A673 (cell line): Measurements from ENCODE around the gene PABPN1L. TPM values are rescaled to one million over a fixed set of nuclear protein-coding genes. Genes with fewer than 3 reads are reported as not detected.
A peak's percentile ranks its signal among the peaks of the same experiment; 100 is the strongest.

Experiments
- BruUV-seq: library from RNA; stranded (reverse); fragments of 400-500 nt; replicated peaks from 2 replicates; lab custom pipeline; 2021; lab: Mats Ljungman, UMichigan
- CTCF ChIA-PET: fragments of 300-600 bp; sonication (Branson Sonifier 250); formaldehyde crosslinking; loops from one replicate; lab custom pipeline; 2022; ENCODE audit warnings: antibody characterized with exemption; lab: Charles Lee
- POLR2A ChIA-PET: fragments of 300-600 bp; sonication (Branson Sonifier 250); formaldehyde crosslinking; loops from one replicate; lab custom pipeline; 2022; ENCODE audit warnings: antibody characterized with exemption; ENCODE audit not compliant: low non-redundant PET; lab: Charles Lee
- DNase-seq: peaks from one replicate; pipeline ENCODE4 v3.0.0-alpha.2; 2015; ENCODE audit warnings: low spot score
- H3K27ac ChIP-seq: fragments of 200-600 bp; sonication (generic); 2 replicates; pipeline ENCODE4 v1.5.1; 2016; ENCODE audit warnings: mixed run types, low read depth, mild to moderate bottlenecking, mixed read lengths, antibody characterized with exemption, low read length; ENCODE audit not compliant: poor library complexity, severe bottlenecking
- H3K27me3 ChIP-seq: fragments of 200-600 bp; sonication (generic); replicated peaks from 2 replicates; pipeline ENCODE4 v1.6.1; 2017; ENCODE audit warnings: mixed run types, low read depth, mild to moderate bottlenecking, mixed read lengths, antibody characterized with exemption, low read length; ENCODE audit not compliant: insufficient read depth, poor library complexity
- H3K36me3 ChIP-seq: fragments of 200-600 bp; sonication (generic); 2 replicates; pipeline ENCODE4 v1.6.1; 2016; ENCODE audit warnings: mixed run types, mild to moderate bottlenecking, mixed read lengths, antibody characterized with exemption, low read length; ENCODE audit not compliant: insufficient read depth, poor library complexity, severe bottlenecking
- H3K4me1 ChIP-seq: fragments of 200-600 bp; sonication (generic); 2 replicates; pipeline ENCODE4 v1.6.1; 2017; ENCODE audit warnings: mixed run types, mild to moderate bottlenecking, mixed read lengths, antibody characterized with exemption, low read length; ENCODE audit not compliant: insufficient read depth, poor library complexity, severe bottlenecking
- H3K4me3 ChIP-seq: fragments of 200-600 bp; sonication (generic); 2 replicates; pipeline ENCODE4 v1.5.1; 2016; ENCODE audit warnings: low read depth, mixed run types, mild to moderate bottlenecking, mixed read lengths, low read length; ENCODE audit not compliant: poor library complexity, severe bottlenecking
- H3K9me3 ChIP-seq: fragments of 200-600 bp; sonication (generic); 2 replicates; pipeline ENCODE4 v1.6.1; 2016; ENCODE audit warnings: mixed run types, low read depth, mild to moderate bottlenecking, mixed read lengths, antibody characterized with exemption, low read length; ENCODE audit not compliant: poor library complexity, severe bottlenecking
- CTCF ChIP-seq: fragments of 300-800, 200-600 bp; sonication (generic); conservative IDR thresholded peaks from 2 replicates; pipeline ENCODE4 v1.5.1; 2017; ENCODE audit warnings: low read depth, mild to moderate bottlenecking, antibody characterized with exemption, low read length, moderate library complexity, mixed read lengths
- EZH2 ChIP-seq: fragments of 200-600 bp; sonication (generic); IDR thresholded peaks from 2 replicates; pipeline ENCODE4 v1.6.1; 2017; ENCODE audit warnings: borderline replicate concordance, low read depth, mild to moderate bottlenecking, mixed read lengths, antibody characterized with exemption, low read length; ENCODE audit not compliant: poor library complexity, severe bottlenecking
- intact Hi-C: fragments of 100-400 bp; cut with micrococcal nuclease; formaldehyde crosslinking; loops from one replicate; pipeline ENCODE4 v1.10.0; 2022; ENCODE audit not compliant: unreplicated experiment
- total RNA-seq: library from RNA; stranded (reverse); gene quantifications from 2 replicates; pipeline ENCODE4 v1.2.3, GENCODE V29; 2021

PABPN1L gene
- total RNA-seq, 1 experiment from 2014 or later: not detected

GRCh38 chr16:88856828-88857727 lies 9.4 kb downstream of the PABPN1L start, which contains the start of the genes GALNS and TRAPPC2L:
Gene GALNS, minus strand, starts transcription at chr16:88856947. Its CDS starts 70 bp downstream, at chr16:88856877.
Gene TRAPPC2L, plus strand, starts transcription at chr16:88857127. Its CDS starts 24 bp downstream, at chr16:88857151.
- no TSS peak for BruUV-seq
- Histone ChIP-seq H3K9me3 (no peaks in the 10 kb centered on the region), H3K4me3 (peak within 1 kb of the TSS; percentile 95), H3K27me3 (no peaks in the 10 kb centered on the region), H3K27ac (peak within 1 kb of the TSS; percentile 83), H3K4me1 (peaks cover 3% of the 10 kb centered on the region), H3K36me3 (peaks cover 14% of the 10 kb centered on the region)
- no peak for TF ChIP-seq EZH2
- TF ChIP-seq CTCF: no peak
- intact Hi-C loops: no loop called here
- ChIA-PET CTCF (interaction anchor here (0.6 to 0.8 kb wide), 2 partner anchors 25 to 298 kb away, joined by 3 to 6 read pairs; no protein-coding TSS in a partner anchor), POLR2A (no interaction called here)
- DNase-seq: peak; percentile 96

- POLR2A ChIA-PET: no interaction called here
- CTCF ChIA-PET: no interaction called here
- no peak for TF ChIP-seq EZH2
- no peak for TF ChIP-seq CTCF
- Histone ChIP-seq H3K27ac (peak overlapping the region; percentile 83), H3K4me3 (peak overlapping the region; percentile 95), H3K4me1 (peaks cover 3% of the 10 kb centered on the region), H3K9me3 (no peaks in the 10 kb centered on the region), H3K36me3 (peaks cover 14% of the 10 kb centered on the region), H3K27me3 (no peaks in the 10 kb centered on the region)
- no TSS peak for BruUV-seq
- intact Hi-C loops: no loop called here
- DNase-seq: no peak
Measured at GRCh38 chr16:88856122-88856827, 10.2 kb downstream of the PABPN1L start.

- CTCF ChIA-PET: no interaction called here
- peaks cover 3% of the 10 kb centered on the region for H3K4me1 ChIP-seq
- intact Hi-C loops: no loop called here
- peaks cover 10% of the 10 kb centered on the region for H3K36me3 ChIP-seq
- H3K9me3 ChIP-seq: no peaks in the 10 kb centered on the region
- no peak overlapping the region for H3K27ac ChIP-seq
- TF ChIP-seq CTCF (no peak), EZH2 (no peak)
- DNase-seq: no peak
- peak overlapping the region; percentile 95 for H3K4me3 ChIP-seq
- BruUV-seq: TSS peak; percentile 29
- H3K27me3 ChIP-seq: no peaks in the 10 kb centered on the region
- POLR2A ChIA-PET: no interaction called here
Measured at GRCh38 chr16:88855736-88856121, 10.7 kb downstream of the PABPN1L start.
